Measurements from ENCODE around the gene NEO1.
A peak's percentile ranks its signal among the peaks of the same experiment; 100 is the strongest.

The NEO1 gene, protein sequence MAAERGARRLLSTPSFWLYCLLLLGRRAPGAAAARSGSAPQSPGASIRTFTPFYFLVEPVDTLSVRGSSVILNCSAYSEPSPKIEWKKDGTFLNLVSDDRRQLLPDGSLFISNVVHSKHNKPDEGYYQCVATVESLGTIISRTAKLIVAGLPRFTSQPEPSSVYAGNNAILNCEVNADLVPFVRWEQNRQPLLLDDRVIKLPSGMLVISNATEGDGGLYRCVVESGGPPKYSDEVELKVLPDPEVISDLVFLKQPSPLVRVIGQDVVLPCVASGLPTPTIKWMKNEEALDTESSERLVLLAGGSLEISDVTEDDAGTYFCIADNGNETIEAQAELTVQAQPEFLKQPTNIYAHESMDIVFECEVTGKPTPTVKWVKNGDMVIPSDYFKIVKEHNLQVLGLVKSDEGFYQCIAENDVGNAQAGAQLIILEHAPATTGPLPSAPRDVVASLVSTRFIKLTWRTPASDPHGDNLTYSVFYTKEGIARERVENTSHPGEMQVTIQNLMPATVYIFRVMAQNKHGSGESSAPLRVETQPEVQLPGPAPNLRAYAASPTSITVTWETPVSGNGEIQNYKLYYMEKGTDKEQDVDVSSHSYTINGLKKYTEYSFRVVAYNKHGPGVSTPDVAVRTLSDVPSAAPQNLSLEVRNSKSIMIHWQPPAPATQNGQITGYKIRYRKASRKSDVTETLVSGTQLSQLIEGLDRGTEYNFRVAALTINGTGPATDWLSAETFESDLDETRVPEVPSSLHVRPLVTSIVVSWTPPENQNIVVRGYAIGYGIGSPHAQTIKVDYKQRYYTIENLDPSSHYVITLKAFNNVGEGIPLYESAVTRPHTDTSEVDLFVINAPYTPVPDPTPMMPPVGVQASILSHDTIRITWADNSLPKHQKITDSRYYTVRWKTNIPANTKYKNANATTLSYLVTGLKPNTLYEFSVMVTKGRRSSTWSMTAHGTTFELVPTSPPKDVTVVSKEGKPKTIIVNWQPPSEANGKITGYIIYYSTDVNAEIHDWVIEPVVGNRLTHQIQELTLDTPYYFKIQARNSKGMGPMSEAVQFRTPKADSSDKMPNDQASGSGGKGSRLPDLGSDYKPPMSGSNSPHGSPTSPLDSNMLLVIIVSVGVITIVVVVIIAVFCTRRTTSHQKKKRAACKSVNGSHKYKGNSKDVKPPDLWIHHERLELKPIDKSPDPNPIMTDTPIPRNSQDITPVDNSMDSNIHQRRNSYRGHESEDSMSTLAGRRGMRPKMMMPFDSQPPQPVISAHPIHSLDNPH (N-terminal part only)

DNA sequence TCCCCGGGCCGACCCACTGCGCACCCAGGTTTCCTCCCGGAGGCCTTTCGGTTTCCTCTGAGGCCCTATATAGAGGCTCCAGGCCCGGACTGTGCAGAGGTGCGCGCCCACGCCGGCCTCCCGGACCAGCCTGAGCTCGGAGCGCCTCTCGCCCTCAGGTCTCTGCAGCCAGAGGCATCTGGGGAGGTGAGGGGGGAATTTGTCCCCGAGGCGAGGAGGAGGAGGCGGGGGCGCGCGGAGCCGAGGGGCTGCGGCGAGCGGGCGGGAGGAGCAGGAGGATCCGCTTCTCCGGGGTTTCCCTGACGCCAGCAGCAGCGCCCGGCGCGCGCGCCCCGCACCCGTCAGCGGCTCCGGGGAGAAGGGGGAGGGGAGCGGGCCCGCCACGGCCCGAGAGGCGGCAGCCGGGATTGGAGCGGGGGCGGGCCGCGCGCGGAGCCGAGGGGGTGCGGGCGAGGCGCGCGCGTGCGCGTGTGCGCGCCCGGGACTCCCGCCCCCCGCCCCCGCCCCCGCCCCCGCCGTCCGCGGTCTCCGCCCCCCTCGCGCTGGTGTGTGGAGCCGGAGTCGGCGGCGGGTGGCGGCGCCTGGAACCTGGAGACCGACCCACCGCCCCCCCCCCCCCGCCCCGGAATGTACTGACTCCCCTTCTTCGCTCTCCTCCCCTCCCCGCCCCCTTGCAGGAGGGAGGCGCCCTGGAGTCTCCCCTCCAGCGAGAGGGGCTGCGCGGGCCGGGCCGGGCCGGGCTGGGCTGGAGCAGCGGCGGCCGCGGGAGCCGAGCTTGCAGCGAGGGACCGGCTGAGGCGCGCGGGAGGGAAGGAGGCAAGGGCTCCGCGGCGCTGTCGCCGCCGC lies at the start of gene NEO1:
Gene NEO1, plus strand, starts transcription at position 657 of the 846 bp plus-strand sequence. CDS start 213 bp downstream, outside the sequence.
- peak; percentile 75 for DNase-seq

DNA sequence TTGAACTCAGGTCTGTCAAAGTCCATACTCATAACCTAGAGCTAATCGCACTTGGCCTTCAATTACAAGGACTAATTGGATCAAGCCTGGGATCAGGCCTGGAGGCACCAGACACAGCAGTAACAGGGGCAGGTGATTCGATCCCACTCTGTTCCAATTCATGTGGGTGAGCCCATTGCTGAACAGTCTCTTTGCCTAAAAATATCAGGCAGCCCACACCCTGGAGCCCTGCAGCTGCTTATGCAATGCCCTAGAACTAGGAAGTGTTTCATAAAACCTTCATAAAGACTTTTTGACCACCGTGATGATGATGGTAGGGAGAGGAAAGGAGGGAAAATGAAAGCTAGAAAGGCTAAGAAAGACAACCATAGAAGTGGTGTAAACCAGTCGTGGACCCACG lies 47.8 kb upstream of the NEO1 start:
- no peak for DNase-seq

DNA sequence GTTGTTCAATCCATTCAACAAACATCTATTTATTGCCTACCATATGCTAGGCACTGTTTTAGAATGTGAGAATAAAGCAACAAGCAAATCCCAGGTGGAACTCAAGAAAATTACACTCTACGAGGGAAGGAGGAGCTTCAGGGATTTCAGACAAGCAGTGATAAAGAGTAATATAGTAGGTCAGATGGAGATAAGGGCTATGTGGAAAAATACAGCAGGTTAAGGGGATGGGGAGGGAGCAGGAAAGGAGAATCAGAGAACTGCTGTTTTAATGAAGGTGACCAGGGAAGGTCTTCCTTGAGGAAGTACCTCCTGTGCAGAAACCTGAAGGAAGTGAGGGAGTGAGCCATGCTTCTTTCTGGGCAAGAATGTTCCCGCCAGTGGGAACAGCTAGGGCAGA lies 47.2 kb upstream of the NEO1 start:
- no peak for DNase-seq

DNA sequence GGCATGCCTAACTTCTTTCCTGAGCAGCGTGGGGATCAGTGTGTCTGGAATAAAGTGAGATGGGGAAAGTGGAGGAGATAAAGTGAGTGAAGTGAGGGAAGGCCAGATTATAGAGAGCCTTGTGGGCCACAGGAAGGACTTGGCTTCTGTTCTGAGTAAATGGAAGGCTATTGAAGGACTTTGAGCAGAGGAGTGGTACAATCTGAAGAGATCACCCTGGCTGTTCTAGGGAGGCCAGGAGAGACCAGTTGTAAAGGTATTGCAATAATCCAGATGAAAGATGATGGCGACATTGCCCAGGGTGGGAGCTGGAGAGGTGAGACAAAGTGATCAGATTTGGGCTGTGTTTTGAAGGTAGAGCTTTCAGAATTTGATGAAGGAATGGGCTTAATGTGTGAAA lies 46.8 kb upstream of the NEO1 start:
- no peak for DNase-seq

DNA sequence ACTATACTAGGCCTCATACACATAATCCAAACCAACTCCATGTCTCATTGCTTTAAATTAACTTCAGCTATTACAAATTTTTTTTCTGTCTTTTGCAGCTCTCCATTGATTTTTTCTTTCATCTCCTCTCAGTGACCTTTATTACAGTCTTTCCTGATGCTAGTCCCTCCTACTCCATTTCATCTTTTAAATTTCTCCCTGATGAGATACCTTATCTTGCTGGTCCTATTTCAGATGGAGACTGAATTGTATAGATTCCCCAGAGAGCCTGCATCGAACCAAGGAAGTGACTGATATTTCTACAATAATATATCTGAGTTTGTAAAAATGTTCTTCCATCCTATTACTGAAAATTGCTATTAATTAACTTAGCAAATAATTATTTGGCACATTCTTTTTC lies 45.7 kb upstream of the NEO1 start:
- DNase-seq, result no peak

DNA sequence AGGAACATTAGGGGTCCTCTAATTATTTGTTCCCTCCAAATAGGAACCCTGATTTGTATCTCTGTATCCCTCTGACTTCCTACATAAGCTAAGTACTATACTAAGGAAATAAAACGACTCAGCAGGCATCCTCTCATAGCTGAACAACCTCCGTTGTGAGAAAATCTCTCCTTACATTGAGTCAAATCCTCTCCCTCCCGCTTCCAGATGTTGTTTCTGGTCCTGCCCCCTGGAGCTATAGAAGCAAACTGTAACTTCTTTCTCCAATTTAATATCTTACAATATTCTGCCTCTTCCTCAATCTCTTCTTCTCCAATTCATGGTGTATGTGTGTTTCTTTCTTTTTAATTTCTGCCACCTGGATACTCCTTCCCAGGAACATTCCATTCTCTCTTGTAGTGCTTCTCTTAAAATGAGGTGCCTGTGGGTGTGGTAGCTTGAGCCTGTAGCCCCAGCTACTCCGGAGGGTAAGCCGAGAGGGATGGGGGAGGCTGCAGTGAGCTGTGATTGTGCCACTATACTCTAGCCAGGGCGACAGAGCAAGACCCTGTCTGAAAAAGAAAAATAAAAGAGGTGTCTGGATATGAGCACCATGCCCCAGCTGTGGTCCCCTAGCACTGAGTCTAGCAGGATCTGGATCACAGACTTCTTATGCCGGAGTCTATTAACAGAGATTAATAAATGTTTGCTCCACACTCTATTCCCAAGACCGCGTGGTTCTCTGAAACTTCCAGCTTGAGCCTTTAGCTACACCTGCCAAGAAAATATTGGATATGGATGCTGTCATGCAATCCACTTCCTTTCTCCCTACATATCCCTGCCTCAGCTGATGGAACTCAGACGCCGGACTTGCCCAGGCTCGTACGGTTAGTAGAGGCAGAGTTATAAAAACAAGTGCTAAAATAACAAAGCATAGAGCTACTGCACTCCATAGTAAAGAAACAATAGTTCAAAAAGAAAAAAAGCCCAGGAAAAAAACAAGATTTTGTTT lies 42.9 kb upstream of the NEO1 start:
- DNase-seq, result no peak

DNA sequence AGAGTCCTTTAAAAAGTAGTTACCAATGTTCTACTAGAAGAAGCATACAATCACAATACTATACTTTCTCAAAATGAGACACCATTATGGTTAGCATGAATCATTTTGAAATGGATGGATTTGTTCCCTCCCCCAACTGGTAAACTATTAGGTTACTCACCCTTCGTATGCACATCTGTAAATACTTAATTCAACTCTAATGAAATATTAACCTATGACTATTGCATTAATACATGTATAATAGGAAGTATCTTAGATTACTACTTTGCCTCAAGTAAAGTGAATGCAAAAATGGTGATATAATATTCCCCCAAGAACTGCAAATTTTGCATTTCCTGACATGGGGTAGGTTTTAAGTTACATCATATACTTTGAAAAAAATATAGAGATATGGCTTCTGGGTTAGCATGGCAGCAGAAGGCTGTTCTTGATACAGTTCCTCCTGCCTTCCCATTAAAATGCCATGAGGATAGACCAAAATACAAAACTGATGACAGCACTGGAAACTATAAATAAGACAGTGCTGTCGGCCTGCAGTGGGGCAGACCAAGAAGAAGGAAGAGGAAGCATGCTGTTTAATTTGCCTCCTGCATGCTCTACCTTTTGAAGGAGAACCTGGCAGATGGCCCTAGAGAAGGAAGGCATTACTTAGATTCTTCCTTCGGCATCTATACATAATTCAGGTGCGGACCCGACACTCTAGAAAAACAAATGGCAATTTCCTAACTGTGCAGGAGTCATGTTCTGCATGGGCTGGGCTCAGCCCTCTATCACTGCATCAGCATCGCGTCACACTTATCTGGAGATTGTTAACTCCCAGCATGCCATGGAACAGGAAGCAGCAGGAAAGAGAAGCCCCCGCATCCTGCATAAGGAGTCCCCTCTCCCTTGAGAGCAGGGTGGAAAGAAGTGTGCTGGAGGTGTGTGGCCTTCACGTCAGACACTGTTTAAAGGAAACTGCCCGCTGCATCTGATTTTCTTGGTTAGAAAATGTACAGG lies 41.8 kb upstream of the NEO1 start:
- peak; percentile 7 for DNase-seq

DNA sequence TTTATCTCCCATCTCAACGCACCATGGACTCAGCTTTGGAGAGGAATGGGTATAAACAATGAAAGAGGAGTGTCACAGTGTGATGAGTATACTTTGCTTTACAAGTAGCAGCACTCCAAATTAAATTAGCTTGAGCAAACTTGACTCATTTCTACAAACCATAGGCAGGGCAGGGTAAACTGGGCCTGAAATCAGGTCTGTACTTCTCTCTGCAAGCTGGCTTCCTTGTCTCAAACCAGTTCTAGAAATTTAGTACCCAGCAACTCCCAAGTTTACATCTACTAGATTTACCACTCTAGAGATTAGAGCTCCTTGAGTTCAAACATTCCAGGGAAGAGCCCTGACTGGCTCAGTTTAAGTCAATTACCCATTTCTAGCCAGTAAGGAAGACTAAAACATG lies 37.4 kb upstream of the NEO1 start:
- DNase-seq, result no peak

DNA sequence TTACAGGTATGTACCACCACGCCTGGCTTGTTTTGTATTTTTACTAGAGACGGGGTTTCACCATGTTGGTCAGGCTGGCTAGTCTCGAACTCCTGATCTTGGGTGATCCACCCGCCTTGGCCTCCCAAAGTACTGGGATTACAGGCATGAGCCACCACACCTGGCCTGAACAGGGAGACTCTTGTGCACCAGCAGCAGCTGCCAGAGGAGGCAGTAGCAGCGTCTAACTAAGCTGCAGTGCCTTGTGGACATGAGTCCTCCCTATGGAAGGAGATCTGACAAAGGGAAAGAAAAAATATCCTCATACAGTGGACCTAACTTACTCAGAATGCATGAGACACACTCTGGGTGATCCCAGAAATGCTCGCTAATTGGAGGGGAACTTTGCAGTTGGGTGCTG lies 36.8 kb upstream of the NEO1 start:
- no peak for DNase-seq

DNA sequence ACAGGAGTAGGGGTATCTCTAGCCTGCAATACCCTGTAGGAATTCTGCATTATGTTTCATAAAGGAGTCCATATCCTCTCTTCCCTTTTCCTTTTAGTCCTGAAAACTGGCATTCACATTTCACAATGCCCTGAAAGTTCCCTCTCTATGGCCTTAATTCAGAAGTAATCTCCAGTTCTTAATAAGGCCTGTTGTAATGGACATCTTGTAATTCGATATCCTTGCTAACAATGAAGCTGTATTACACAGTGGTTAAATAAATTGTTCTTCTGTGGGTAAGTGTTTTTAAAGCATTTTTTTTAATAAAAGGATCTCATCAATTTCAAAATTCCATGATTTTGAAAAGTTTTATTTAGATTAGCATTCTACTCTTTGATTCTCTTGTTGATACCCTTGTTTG lies 34.3 kb upstream of the NEO1 start:
- no peak for DNase-seq

DNA sequence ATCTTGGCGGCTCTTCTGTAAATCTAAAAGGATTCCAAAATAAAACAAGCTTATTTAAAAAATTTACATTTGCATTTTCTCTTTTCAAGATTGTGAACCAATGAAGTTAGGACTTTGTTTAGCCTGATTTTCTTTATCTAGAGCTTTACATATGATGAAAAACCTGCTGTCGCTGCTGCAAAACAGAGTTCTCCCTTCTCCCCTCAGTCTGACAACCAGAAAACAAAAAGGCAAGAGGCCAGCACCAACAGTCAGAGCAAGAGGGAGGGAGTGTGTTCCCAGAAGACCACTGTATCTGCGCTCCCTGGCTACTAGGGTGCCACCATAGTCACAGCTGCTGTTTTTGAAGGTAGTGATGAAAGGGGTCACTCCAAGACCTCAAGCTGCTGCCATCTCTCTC lies 33.1 kb upstream of the NEO1 start:
- DNase-seq, result no peak

DNA sequence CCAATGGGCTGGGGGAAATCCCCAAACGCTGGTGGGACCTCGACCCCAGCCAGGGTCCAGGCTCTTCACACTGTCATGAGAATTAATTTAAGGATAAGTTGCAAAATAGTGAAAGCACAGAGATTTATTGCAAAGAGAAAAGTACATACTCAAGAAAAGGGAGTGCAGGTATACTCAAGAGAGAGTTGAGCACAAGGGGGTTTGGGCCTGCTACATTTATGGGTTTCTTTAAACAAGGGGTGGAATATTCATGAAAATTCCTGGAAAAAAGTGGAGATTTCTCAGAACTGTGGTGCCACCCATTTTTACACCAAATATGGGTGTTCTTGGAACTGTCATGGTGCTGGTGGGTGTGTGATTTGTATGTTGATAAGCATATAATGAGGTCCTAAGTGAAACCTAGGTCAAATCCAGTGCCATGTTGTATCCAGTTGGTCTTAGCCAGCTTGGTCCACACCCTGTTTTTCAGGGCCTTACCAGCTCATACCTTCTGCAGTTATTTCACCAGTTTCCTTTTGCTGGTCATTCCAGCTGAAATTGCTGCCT lies 32.6 kb upstream of the NEO1 start:
- DNase-seq, result no peak

DNA sequence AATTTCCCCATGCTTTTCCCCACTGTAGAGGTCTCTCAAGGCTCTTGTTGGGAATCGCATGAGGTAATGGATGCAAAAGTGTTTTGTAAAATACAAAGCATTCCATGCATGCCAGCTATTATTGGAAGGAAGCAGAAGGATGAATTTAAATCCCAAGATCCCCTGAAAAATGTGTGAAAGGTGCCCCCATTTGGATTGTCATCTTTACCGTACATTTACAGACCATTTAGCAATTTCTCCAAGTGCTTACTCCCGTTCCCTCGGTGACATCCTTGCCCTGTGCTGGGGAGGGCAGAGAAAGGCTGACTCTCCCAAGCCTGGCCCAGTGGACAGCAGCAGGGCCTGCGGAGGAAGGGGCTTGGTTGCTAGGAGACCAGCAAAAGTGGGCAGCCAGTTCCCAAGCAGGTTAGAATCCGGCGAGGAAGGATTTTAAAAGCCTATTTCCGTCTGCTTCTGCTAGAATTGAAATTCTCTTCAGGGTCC lies 31.1 kb upstream of the NEO1 start:
- no peak for DNase-seq

DNA sequence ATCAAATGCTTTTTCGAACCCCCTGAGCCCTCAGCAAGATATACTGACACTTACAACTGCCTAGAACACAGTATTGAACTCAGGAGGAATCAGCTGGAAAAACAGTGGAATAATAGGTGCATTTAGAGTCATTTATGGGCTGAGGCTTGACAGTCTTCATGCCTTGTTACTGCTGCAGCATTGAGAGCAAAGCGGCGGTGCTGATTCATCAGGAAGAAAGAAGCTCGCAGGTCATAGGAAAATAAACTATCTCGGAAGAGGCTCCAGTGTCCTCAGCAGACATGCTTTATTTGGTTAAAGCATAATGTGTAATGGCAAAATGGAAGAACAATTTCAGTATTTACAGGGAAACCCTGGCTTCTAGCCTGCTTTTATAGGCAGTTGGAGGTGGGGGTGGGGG lies 30.1 kb upstream of the NEO1 start:
- no peak for DNase-seq

DNA sequence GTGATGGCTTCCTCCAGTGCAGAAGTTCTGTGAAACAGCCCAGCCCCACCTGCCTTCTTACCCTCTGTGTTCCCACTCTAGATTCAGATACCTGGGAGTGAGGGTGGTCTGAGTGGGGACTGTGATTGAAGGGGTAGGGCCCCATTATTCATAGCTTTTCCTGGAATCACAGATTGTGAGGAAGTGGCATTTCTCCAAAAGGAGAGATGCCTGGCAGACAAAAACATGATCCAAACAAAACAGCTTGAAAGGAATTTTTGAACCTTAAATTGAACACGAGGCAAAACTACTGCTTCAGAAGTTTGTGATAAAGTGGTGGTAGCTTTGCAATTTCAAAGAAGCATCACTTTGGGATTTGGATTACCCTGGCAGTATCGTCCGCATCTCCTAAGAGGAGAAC lies 29.2 kb upstream of the NEO1 start:
- no peak for DNase-seq

DNA sequence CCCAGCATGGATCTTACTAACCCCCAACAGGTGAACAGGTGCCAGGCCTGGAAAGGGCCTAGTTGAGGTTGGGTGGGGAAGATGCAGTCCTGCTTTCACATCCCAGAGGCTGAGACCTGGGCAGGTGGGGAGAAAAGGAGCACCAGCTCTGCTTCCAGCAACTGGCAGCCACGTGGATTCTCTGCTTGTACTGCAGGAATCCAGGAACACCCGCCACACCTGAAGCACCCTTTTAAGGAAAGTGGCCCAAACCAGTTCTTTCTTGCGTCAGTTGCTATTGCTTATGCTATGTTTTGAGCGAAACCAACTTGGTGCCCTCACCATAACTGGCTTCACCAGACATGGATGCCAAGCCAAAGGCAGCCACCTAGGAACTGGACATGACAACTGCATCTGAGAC lies 28.1 kb upstream of the NEO1 start:
- no peak for DNase-seq

DNA sequence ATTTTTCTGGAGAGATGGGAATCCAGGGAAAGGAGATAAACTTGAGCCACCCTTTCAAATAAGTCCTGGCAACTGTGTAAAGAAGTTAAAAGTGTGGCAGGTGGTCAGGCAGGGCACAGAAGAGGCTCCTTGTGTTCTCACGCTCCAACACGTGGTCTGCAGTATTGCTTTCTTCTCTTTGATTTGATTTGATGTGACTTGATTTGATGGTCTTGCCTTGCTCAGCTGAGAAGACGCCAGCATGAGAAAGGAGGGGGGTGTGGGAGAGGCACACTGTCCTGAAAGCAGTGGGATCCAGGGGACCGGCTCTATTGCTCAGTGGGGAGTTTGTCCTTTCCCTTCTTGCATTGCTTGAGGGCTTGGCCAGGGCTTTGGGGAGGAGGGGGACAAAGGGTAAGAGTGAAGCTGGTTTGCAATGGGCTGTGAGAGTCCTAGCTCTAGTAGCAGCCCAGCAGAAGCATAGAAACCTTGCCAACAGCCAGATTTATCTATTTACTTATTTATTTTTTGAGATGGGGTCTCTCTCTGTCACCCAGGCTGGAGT lies 25.7 kb upstream of the NEO1 start:
- no peak for DNase-seq

DNA sequence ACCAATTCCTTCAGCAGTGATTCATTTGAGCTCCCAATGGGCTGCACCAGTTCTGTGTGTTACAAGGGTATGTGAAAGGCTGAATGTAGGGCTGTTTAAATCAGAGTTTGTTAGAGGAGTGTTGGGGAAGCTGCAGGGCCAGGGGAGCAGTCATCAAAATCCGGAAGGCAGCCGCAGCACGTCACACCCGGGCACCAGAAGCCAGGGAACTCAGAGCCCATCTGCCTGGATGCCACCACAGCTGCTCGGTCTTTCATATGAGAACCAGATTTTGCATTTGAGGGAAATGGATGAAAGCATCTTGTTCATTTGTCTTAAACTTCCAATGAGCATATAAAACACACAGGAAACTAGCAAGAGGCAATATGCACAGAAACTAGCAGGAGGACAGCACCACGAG lies 24.2 kb upstream of the NEO1 start:
- DNase-seq, result no peak
